ENCODE data around the gene AGT.
"Not testable (repeated sequence)": the region's sequence is repeated elsewhere in the genome, so short reads cannot be mapped to it uniquely, and the experiment has no call there.

Gene AGT

GRCh38 chr1:230700132-230700531 lies 13.8 kb downstream of the AGT start:
- H3F3A ChIP-seq (ENCODE audit: insufficient read depth, low read length): no peaks in the 10 kb centered on the region
- no peaks in the 10 kb centered on the region for H3K79me2 ChIP-seq (ENCODE audit: insufficient read depth, low read length)
- no peaks in the 10 kb centered on the region for H3K4me1 ChIP-seq (ENCODE audit: insufficient read depth, low read length, severe bottlenecking)
- H3K9me2 ChIP-seq (ENCODE audit: low read depth, low read length): no peaks in the 10 kb centered on the region
- H4K20me1 ChIP-seq (ENCODE audit: insufficient read depth, low read length): no peaks in the 10 kb centered on the region
- no peak overlapping the region for H3K27ac ChIP-seq (ENCODE audit: low read depth, low read length, poor library complexity, severe bottlenecking)
- H3K9ac ChIP-seq (ENCODE audit: low read length): no peak overlapping the region
- no peak overlapping the region for H3K4me2 ChIP-seq (ENCODE audit: low read length)
- no peak overlapping the region for H3K4me3 ChIP-seq (ENCODE audit: low read depth, low read length, poor library complexity, severe bottlenecking)
- TF ChIP-seq EZH2 (IDR thresholded peaks at IDR 0.05; ENCODE audit: borderline replicate concordance, low read length) (no peak), CTCF (IDR thresholded peaks at IDR 0.05; ENCODE audit: low read length) (no peak)
- H2AFZ ChIP-seq (ENCODE audit: low read length): no peak overlapping the region
- no peaks in the 10 kb centered on the region for H3K36me3 ChIP-seq (ENCODE audit: insufficient read depth, low read length)
- no peaks in the 10 kb centered on the region for H3K9me3 ChIP-seq (ENCODE audit: low read length)
- no peaks in the 10 kb centered on the region for H3K27me3 ChIP-seq (ENCODE audit: insufficient read depth, low read length)

GRCh38 chr1:230699716-230700115 lies 14.2 kb downstream of the AGT start:
- Histone ChIP-seq H2AFZ (ENCODE audit: low read length) (no peak overlapping the region), H3K4me1 (ENCODE audit: insufficient read depth, low read length, severe bottlenecking) (no peaks in the 10 kb centered on the region), H3K79me2 (ENCODE audit: insufficient read depth, low read length) (no peaks in the 10 kb centered on the region), H3K4me2 (ENCODE audit: low read length) (no peak overlapping the region), H4K20me1 (ENCODE audit: insufficient read depth, low read length) (no peaks in the 10 kb centered on the region), H3K9me2 (ENCODE audit: low read depth, low read length) (no peaks in the 10 kb centered on the region), H3K4me3 (ENCODE audit: low read depth, low read length, poor library complexity, severe bottlenecking) (no peak overlapping the region), H3K9ac (ENCODE audit: low read length) (no peak overlapping the region), H3F3A (ENCODE audit: insufficient read depth, low read length) (no peaks in the 10 kb centered on the region), H3K36me3 (ENCODE audit: insufficient read depth, low read length) (no peaks in the 10 kb centered on the region), H3K27me3 (ENCODE audit: insufficient read depth, low read length) (no peaks in the 10 kb centered on the region), H3K9me3 (ENCODE audit: low read length) (no peaks in the 10 kb centered on the region), H3K27ac (ENCODE audit: low read depth, low read length, poor library complexity, severe bottlenecking) (no peak overlapping the region)
- TF ChIP-seq EZH2 (IDR thresholded peaks at IDR 0.05; ENCODE audit: borderline replicate concordance, low read length) (no peak), CTCF (IDR thresholded peaks at IDR 0.05; ENCODE audit: low read length) (no peak)

GRCh38 chr1:230698964-230699363 lies 15.0 kb downstream of the AGT start:
- not testable (repeated sequence) for H3K4me3 ChIP-seq (ENCODE audit: low read depth, low read length, poor library complexity, severe bottlenecking); H4K20me1 ChIP-seq (ENCODE audit: insufficient read depth, low read length); H3K79me2 ChIP-seq (ENCODE audit: insufficient read depth, low read length); H3K9me2 ChIP-seq (ENCODE audit: low read depth, low read length); H3K9me3 ChIP-seq (ENCODE audit: low read length); H3K36me3 ChIP-seq (ENCODE audit: insufficient read depth, low read length); H3K4me2 ChIP-seq (ENCODE audit: low read length); H3K9ac ChIP-seq (ENCODE audit: low read length); H3K4me1 ChIP-seq (ENCODE audit: insufficient read depth, low read length, severe bottlenecking); H2AFZ ChIP-seq (ENCODE audit: low read length); H3F3A ChIP-seq (ENCODE audit: insufficient read depth, low read length); H3K27me3 ChIP-seq (ENCODE audit: insufficient read depth, low read length); H3K27ac ChIP-seq (ENCODE audit: low read depth, low read length, poor library complexity, severe bottlenecking)

- peaks cover 10% of the 10 kb centered on the region; the same call in 1 of the 2 replicates for H3K36me3 ChIP-seq (ENCODE audit: insufficient read depth, low read length)
- TF ChIP-seq EZH2 (IDR thresholded peaks at IDR 0.05; ENCODE audit: borderline replicate concordance, low read length): no peak
- TF ChIP-seq CTCF (IDR thresholded peaks at IDR 0.05; ENCODE audit: low read length): no peak; the same call in 1 of the 2 replicates
- H3K9me3 ChIP-seq (ENCODE audit: low read length): no peaks in the 10 kb centered on the region
- H2AFZ ChIP-seq (ENCODE audit: low read length): no peak overlapping the region
- no peaks in the 10 kb centered on the region for H3K79me2 ChIP-seq (ENCODE audit: insufficient read depth, low read length)
- no peaks in the 10 kb centered on the region for H3K27me3 ChIP-seq (ENCODE audit: insufficient read depth, low read length)
- H3K9me2 ChIP-seq (ENCODE audit: low read depth, low read length): no peaks in the 10 kb centered on the region
- H3K4me2 ChIP-seq (ENCODE audit: low read length): no peak overlapping the region
- H3F3A ChIP-seq (ENCODE audit: insufficient read depth, low read length): no peaks in the 10 kb centered on the region
- H3K9ac ChIP-seq (ENCODE audit: low read length): no peak overlapping the region
- H3K4me3 ChIP-seq (ENCODE audit: low read depth, low read length, poor library complexity, severe bottlenecking): no peak overlapping the region
- H3K27ac ChIP-seq (ENCODE audit: low read depth, low read length, poor library complexity, severe bottlenecking): no peak overlapping the region
- no peaks in the 10 kb centered on the region for H4K20me1 ChIP-seq (ENCODE audit: insufficient read depth, low read length)
- no peaks in the 10 kb centered on the region for H3K4me1 ChIP-seq (ENCODE audit: insufficient read depth, low read length, severe bottlenecking)
Observed at GRCh38 chr1:230698130-230698529, 15.8 kb downstream of the AGT start.
